ENCODE measurements around the gene RIC3. TPM values are rescaled to one million over a fixed set of nuclear protein-coding genes. Genes with fewer than 3 reads are reported as not detected.
A peak's percentile ranks its signal among the peaks of the same experiment; 100 is the strongest.

Gene RIC3
- total and polyA plus RNA-seq, 5 donors, result 10.0 to 20.2 (median 16.6) TPM

GRCh38 chr11:8204596-8204995, 35.8 kb upstream of the RIC3 start:
- intact Hi-C loops (cut with DNase I), result no loop called here
- WGBS, result 52% methylated on average over 5 of the region's 5 CpGs
- Histone ChIP-seq H3K4me3 (ENCODE audit: low read length) (no peak overlapping the region), H3K27me3 (ENCODE audit: control insufficient read depth, insufficient read depth) (no peaks in the 10 kb centered on the region), H3K27ac (ENCODE audit: low read length) (no peak overlapping the region), H3K4me1 (ENCODE audit: control insufficient read depth, insufficient read depth, low read length) (peaks cover 5% of the 10 kb centered on the region), H3K9me3 (ENCODE audit: control insufficient read depth, low read length) (no peaks in the 10 kb centered on the region)
- DNase-seq, result no peak
- ATAC-seq, result no peak

- Histone ChIP-seq H3K27me3 (ENCODE audit: control insufficient read depth, insufficient read depth) (no peaks in the 10 kb centered on the region), H3K27ac (ENCODE audit: low read length) (no peak overlapping the region), H3K9me3 (ENCODE audit: control insufficient read depth, low read length) (no peaks in the 10 kb centered on the region), H3K4me1 (ENCODE audit: control insufficient read depth, insufficient read depth, low read length) (peaks cover 5% of the 10 kb centered on the region), H3K4me3 (ENCODE audit: low read length) (no peak overlapping the region)
- intact Hi-C loops (cut with DNase I), result no loop called here
- ATAC-seq (no peak), DNase-seq (no peak)
- 74% methylated on average over 5 of the region's 5 CpGs for WGBS
Observed at GRCh38 chr11:8204025-8204424, 35.2 kb upstream of the RIC3 start.

- Histone ChIP-seq H3K9me3 (ENCODE audit: control insufficient read depth, low read length) (no peaks in the 10 kb centered on the region), H3K27me3 (ENCODE audit: control insufficient read depth, insufficient read depth) (no peaks in the 10 kb centered on the region), H3K4me3 (ENCODE audit: low read length) (no peak overlapping the region), H3K27ac (ENCODE audit: low read length) (no peak overlapping the region), H3K4me1 (ENCODE audit: control insufficient read depth, insufficient read depth, low read length) (peaks cover 5% of the 10 kb centered on the region)
- intact Hi-C loops (cut with DNase I), result no loop called here
- ATAC-seq, result no peak
- 86% methylated on average over 2 of the region's 2 CpGs for WGBS
- no peak for DNase-seq
Observed at GRCh38 chr11:8203414-8203715, 34.5 kb upstream of the RIC3 start.

- intact Hi-C loops (cut with DNase I), result no loop called here
- WGBS, result 80% methylated on average over 11 of the region's 11 CpGs
- H3K27ac ChIP-seq (ENCODE audit: low read length), result no peak overlapping the region
- H3K27me3 ChIP-seq (ENCODE audit: control insufficient read depth, insufficient read depth), result no peaks in the 10 kb centered on the region
- no peak overlapping the region for H3K4me3 ChIP-seq (ENCODE audit: low read length)
- H3K4me1 ChIP-seq (ENCODE audit: control insufficient read depth, insufficient read depth, low read length), result peaks cover 5% of the 10 kb centered on the region
- H3K9me3 ChIP-seq (ENCODE audit: control insufficient read depth, low read length), result no peaks in the 10 kb centered on the region
- no peak for ATAC-seq
- no peak for DNase-seq
Observed at GRCh38 chr11:8202516-8203413, 33.9 kb upstream of the RIC3 start.

- H3K27me3 ChIP-seq (ENCODE audit: control insufficient read depth, insufficient read depth), result no peaks in the 10 kb centered on the region
- ATAC-seq (no peak), DNase-seq (no peak)
- 49% methylated on average over 4 of the region's 4 CpGs for WGBS
- no peak overlapping the region for H3K4me3 ChIP-seq (ENCODE audit: low read length)
- H3K27ac ChIP-seq (ENCODE audit: low read length), result no peak overlapping the region
- no peaks in the 10 kb centered on the region for H3K9me3 ChIP-seq (ENCODE audit: control insufficient read depth, low read length)
- H3K4me1 ChIP-seq (ENCODE audit: control insufficient read depth, insufficient read depth, low read length), result peaks cover 1% of the 10 kb centered on the region
- intact Hi-C loops (cut with DNase I), result no loop called here
Observed at GRCh38 chr11:8201644-8202365, 33.0 kb upstream of the RIC3 start.

- H3K27me3 ChIP-seq (ENCODE audit: control insufficient read depth, insufficient read depth), result no peaks in the 10 kb centered on the region
- 75% methylated on average over 2 of the region's 2 CpGs for WGBS
- no peaks in the 10 kb centered on the region for H3K9me3 ChIP-seq (ENCODE audit: control insufficient read depth, low read length)
- no peak overlapping the region for H3K27ac ChIP-seq (ENCODE audit: low read length)
- DNase-seq, result no peak
- no peak for ATAC-seq
- H3K4me1 ChIP-seq (ENCODE audit: control insufficient read depth, insufficient read depth, low read length), result no peaks in the 10 kb centered on the region
- intact Hi-C loops (cut with DNase I), result loop anchor here in 1 of 4 donors (10.0 kb wide), 1 partner anchor 365 kb away; no protein-coding TSS in a partner anchor
- H3K4me3 ChIP-seq (ENCODE audit: low read length), result no peak overlapping the region
Observed at GRCh38 chr11:8199676-8200075, 30.9 kb upstream of the RIC3 start.

- ATAC-seq (no peak), DNase-seq (no peak)
- H3K27me3 ChIP-seq (ENCODE audit: control insufficient read depth, insufficient read depth), result no peaks in the 10 kb centered on the region
- no peak overlapping the region for H3K4me3 ChIP-seq (ENCODE audit: low read length)
- no peak overlapping the region for H3K27ac ChIP-seq (ENCODE audit: low read length)
- H3K9me3 ChIP-seq (ENCODE audit: control insufficient read depth, low read length), result no peaks in the 10 kb centered on the region
- intact Hi-C loops (cut with DNase I), result loop anchor here in 1 of 4 donors (10.0 kb wide), 1 partner anchor 368 kb away; no protein-coding TSS in a partner anchor
- H3K4me1 ChIP-seq (ENCODE audit: control insufficient read depth, insufficient read depth, low read length), result no peaks in the 10 kb centered on the region
Observed at GRCh38 chr11:8196749-8197148, 27.9 kb upstream of the RIC3 start.

GRCh38 chr11:8194956-8195355, 26.1 kb upstream of the RIC3 start:
- Histone ChIP-seq H3K27me3 (ENCODE audit: control insufficient read depth, insufficient read depth) (no peaks in the 10 kb centered on the region), H3K4me3 (ENCODE audit: low read length) (no peak overlapping the region), H3K27ac (ENCODE audit: low read length) (no peak overlapping the region), H3K4me1 (ENCODE audit: control insufficient read depth, insufficient read depth, low read length) (no peaks in the 10 kb centered on the region), H3K9me3 (ENCODE audit: control insufficient read depth, low read length) (no peaks in the 10 kb centered on the region)
- intact Hi-C loops (cut with DNase I), result loop anchor here in 1 of 4 donors (10.0 kb wide), 1 partner anchor 370 kb away; no protein-coding TSS in a partner anchor
- WGBS, result 76% methylated on average over 4 of the region's 4 CpGs
- DNase-seq (no peak), ATAC-seq (no peak)

- peak; percentile 20 to 49 for ATAC-seq
- Histone ChIP-seq H3K27ac (ENCODE audit: low read length) (no peak overlapping the region), H3K4me1 (ENCODE audit: control insufficient read depth, insufficient read depth, low read length) (no peaks in the 10 kb centered on the region), H3K4me3 (ENCODE audit: low read length) (no peak overlapping the region), H3K9me3 (ENCODE audit: control insufficient read depth, low read length) (no peaks in the 10 kb centered on the region), H3K27me3 (ENCODE audit: control insufficient read depth, insufficient read depth) (no peaks in the 10 kb centered on the region)
- intact Hi-C loops (cut with DNase I), result loop anchor here in 1 of 4 donors (10.0 kb wide), 1 partner anchor 372 kb away; no protein-coding TSS in a partner anchor
- WGBS, result 31% methylated on average over 5 of the region's 5 CpGs
- no peak for DNase-seq
Observed at GRCh38 chr11:8192896-8193209, 24.0 kb upstream of the RIC3 start.

GRCh38 chr11:8192016-8192895, 23.4 kb upstream of the RIC3 start:
- 72% methylated on average over 19 of the region's 19 CpGs for WGBS
- no peak overlapping the region for H3K4me3 ChIP-seq (ENCODE audit: low read length)
- intact Hi-C loops (cut with DNase I), result loop anchor here in 1 of 4 donors (10.0 kb wide), 1 partner anchor 373 kb away; no protein-coding TSS in a partner anchor
- DNase-seq (peak; percentile 55 to 83 (median 73)), ATAC-seq (peak; percentile 70 to 82)
- H3K4me1 ChIP-seq (ENCODE audit: control insufficient read depth, insufficient read depth, low read length), result no peaks in the 10 kb centered on the region
- H3K9me3 ChIP-seq (ENCODE audit: control insufficient read depth, low read length), result no peaks in the 10 kb centered on the region
- no peak overlapping the region for H3K27ac ChIP-seq (ENCODE audit: low read length)
- no peaks in the 10 kb centered on the region for H3K27me3 ChIP-seq (ENCODE audit: control insufficient read depth, insufficient read depth)

All from right cardiac atrium (tissue), 5 donors.